ENCODE measurements around the gene GPRIN3.

GRCh38 chr4:89314291-89314690 lies 6.7 kb upstream of the GPRIN3 start:
- TF ChIP-seq YY1 (IDR thresholded peaks at IDR 0.05; ENCODE audit: insufficient read depth, insufficient read length) (no peak), ZNF274 (IDR thresholded peaks at IDR 0.05; ENCODE audit: low read depth, low read length) (no peak)
